GM12874 (cell line): Measurements from ENCODE around the gene EIF6.

Experiments used
- TF ChIP-seq, protein P1 (sequence below): IDR thresholded peaks from 2 replicates; pipeline ENCODE4 v1.5.1; 2011; ENCODE audit warnings: low read depth, mild to moderate bottlenecking, control low read depth, low read length, moderate library complexity; ENCODE audit not compliant: insufficient read depth

EIF6 gene

DNA sequence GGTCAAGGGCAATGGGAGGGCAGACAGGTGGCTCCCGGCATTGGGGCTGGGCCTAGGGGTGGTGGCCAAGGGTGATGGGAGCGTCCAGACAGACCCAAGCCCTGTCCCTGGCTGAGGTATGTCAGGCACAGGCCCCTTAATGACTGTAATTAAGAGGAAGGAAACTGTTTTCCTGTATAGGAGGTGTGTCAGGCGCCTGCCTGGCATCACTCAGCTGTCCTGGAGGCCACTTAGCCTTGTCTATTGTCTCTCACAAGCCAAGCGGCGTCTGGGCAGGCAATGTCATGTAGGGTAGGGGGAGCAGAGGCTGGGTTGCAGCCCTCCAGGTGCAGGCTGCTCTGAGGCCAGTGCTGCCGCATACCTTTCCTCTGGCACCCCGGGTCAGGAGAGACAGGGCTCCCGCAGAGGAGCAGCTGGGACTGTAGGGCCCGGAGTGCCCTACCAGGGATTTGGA lies 11.6 kb upstream of the EIF6 start:
- TF ChIP-seq, protein P1, sequence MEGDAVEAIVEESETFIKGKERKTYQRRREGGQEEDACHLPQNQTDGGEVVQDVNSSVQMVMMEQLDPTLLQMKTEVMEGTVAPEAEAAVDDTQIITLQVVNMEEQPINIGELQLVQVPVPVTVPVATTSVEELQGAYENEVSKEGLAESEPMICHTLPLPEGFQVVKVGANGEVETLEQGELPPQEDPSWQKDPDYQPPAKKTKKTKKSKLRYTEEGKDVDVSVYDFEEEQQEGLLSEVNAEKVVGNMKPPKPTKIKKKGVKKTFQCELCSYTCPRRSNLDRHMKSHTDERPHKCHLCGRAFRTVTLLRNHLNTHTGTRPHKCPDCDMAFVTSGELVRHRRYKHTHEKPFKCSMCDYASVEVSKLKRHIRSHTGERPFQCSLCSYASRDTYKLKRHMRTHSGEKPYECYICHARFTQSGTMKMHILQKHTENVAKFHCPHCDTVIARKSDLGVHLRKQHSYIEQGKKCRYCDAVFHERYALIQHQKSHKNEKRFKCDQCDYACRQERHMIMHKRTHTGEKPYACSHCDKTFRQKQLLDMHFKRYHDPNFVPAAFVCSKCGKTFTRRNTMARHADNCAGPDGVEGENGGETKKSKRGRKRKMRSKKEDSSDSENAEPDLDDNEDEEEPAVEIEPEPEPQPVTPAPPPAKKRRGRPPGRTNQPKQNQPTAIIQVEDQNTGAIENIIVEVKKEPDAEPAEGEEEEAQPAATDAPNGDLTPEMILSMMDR, result no peak

DNA sequence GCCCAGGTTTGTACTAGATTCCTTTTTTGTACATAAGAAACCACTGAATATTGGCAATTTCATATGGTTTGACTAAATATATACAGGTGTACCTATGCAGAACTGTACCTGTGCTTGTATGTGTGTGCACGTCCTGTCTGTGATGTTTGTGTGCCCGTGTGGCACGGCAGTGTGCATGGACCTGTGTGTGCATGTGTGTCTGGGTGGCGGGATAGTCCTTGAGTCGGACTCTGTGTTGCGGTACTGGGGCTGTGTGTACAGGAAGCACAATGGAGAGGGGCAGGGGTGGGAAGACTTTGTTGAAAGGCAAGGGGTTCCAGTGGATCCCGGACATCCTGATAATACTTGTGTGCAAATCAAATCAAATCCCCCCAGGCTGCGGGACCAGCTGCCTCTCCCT lies 11.1 kb upstream of the EIF6 start:
- TF ChIP-seq, protein P1, result no peak

DNA sequence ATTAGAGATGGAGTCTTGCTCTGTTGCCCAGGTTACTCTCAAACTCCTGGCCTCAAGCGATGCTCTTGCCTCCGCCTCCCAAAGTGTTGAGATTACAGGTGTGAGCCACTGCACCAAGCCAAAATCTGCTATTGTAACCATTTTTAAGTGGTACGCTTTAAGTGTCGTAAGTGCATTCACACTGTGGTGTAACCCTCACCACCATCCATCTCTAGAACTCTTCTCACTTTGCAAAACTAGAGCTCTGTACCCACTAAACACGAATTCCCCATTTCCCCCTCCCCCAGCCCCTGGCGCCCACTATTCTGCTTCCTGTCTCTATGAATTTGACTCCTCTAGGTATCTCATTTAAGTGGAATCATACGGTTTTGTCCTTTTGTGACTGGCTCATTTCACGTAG lies 10.5 kb upstream of the EIF6 start:
- TF ChIP-seq, protein P1, result no peak

DNA sequence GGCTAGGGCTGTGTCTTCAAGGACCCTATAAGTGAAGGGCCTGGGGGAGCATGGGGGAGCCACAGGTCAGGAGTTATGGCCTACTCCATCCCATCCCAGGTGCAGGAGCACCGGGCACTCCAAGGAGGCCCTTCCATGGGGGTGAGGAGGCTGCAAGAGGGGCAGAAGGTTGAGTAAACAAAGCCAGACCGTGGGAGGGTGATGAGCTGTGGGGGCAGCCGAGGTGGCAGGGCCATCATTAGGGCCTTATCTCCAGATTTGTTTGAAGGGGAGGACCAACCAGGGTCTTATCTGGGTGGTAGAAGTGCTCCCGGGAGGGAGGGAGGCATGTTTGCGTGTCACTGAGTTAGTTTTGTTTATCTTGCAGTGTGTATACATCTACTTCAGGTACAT lies 9.7 kb upstream of the EIF6 start:
- TF ChIP-seq, protein P1, result no peak

DNA sequence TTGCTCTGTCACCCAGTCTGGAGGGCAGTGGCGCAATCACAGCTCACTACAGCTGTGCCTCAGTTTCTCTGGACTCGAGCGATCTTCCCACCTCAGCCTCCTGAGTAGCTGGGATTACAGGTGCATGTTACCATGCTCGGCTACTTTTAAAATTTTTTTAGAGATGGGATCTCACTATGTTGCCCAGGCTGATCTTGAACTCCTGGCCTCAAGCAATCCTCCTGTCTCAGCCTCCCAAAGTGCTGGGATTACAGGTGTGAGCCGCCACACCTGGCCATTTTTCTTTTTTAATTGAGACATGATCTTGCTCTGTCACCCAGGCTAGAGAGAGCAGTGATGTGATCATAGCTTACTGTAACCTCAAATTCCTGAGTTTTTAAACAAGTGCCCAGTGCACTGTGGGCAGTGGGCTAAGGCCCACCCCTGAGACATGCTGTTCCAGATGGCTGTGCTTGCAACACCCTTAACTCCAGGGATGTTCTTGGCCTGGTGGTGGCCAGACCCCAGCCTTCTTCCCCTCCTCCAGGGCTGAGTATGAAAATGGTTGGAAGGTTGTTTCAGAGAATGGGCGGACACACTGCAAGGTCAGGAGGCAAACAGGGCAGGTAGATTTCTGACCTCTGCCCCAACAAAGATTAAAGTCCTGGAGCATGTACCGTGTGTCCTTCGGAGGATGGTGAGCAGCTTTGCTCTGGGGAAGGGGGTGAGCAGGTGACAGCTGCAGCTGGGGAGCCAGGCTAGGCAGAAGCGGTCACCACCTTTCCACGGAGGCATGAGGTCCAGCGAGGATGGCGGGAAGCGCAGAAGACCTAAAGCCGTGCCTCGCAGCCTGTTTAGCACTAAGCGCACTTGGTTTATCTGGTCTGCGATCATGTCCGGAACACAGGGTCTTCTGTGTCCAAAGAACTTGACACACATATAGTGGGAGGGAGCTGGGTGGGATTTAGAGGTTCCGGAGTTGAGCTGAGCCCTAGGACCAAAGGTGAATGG lies 9.0 kb upstream of the EIF6 start:
- TF ChIP-seq, protein P1, result no peak

DNA sequence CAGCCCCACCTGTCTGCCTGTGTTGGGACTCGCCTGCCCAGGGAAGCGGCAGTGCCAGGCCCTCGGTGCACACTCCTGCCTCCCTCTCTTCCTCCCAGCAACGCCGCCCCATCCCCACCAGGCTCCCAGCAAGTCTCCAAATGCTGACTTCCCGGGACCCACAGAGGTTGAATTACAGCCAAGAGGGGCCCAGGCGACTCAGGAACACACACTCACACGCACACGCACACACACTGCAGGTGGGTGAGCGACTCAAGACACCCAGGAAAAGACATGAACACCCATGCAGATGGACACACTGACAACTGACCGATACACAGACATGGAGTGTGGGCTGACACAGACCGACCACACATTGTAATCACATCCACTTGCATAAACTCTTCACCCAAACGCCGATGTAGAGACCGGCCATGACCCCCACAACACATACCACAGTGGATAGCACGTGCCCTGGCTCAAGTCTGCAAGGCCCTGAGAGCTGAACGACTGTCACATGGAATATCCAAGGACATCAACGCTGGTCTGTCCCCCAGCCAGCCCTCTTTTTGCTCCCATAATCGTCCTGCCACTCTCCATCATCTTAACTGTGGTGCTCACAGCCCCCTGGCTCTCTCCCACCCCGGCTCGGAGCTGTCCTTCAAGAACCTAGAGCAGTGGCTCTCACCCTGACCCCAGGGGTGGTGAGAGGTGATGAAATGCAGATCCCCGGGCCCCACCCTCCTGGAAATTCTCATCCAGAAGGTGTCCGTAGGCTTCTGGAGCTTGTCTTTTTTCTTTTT lies 8.1 kb upstream of the EIF6 start:
- TF ChIP-seq, protein P1, result no peak
